AG04450 (cell line): Measurements from ENCODE around the gene GPC3. TPM values are rescaled to one million over a fixed set of nuclear protein-coding genes. Genes with fewer than 3 reads are reported as not detected.

ENCODE experiments used
- CTCF ChIA-PET: fragments of 300-600, 350-600 bp; formaldehyde crosslinking; extraction: SDS; loops from one replicate; lab custom pipeline; 2022; ENCODE audit warnings: antibody characterized with exemption, inconsistent platforms; lab: Charles Lee
- POLR2A ChIA-PET: fragments of 350-600 bp; formaldehyde crosslinking; extraction: SDS; loops from one replicate; lab custom pipeline; 2021; ENCODE audit warnings: antibody characterized with exemption, inconsistent platforms; lab: Yijun Ruan, JAX
- DNase-seq: peaks from one replicate; pipeline ENCODE4 v3.0.0-alpha.2; 2011; ENCODE audit warnings: low read depth, low spot score
- H3K27ac ChIP-seq: one replicate; pipeline ENCODE4 v1.5.1; 2012; ENCODE audit warnings: low read depth, low read length, control low read depth
- H3K27me3 ChIP-seq: one replicate; pipeline ENCODE4 v1.6.0; 2012; ENCODE audit warnings: low read length; ENCODE audit not compliant: control insufficient read depth, insufficient read depth
- H3K4me3 ChIP-seq: 2 replicates; pipeline ENCODE4 v1.5.1; 2011; ENCODE audit warnings: mild to moderate bottlenecking, low read depth, low read length, control low read depth
- H3K9me3 ChIP-seq: 2 replicates; pipeline ENCODE4 v1.5.1; 2012; ENCODE audit warnings: low read length; ENCODE audit not compliant: control insufficient read depth, insufficient read depth
- polyA plus RNA-seq: library from polyadenylated mRNA; depleted of rRNA; stranded (reverse); fragments of >200 nt; gene quantifications from 2 replicates; pipeline ENCODE4 v1.2.3, GENCODE V29; 2011
- TF ChIP-seq, protein P1 (sequence below): IDR thresholded peaks from 2 replicates; pipeline ENCODE4 v1.5.1; 2011; ENCODE audit warnings: low read depth, low read length, control low read depth, inconsistent platforms

The GPC3 gene
- polyA plus RNA-seq, 1 experiment = not detected

DNA sequence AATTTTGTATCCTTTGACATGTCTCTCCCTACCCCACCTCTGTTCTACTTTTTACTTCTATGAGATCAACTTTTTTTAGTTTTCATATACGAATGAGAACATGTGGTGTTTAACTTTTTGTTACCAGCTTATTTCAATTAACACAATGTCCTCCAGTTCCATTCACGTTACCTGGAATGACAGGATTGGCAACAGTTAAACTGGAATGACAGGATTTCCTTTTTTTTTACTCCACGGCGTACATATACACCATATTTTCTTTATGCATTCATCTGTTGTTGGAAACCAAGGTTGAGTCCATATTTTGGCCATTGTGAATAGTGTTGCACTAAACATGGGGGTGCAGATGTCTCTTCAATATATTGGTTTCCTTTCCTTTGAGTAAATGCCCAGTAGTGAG is 398.3 kb downstream of the GPC3 start:
- Histone ChIP-seq H3K9me3 (no peaks in the 10 kb centered on the region), H3K4me3 (no peak overlapping the region), H3K27me3 (no peaks in the 10 kb centered on the region), H3K27ac (no peak overlapping the region)
- TF ChIP-seq, protein P1, sequence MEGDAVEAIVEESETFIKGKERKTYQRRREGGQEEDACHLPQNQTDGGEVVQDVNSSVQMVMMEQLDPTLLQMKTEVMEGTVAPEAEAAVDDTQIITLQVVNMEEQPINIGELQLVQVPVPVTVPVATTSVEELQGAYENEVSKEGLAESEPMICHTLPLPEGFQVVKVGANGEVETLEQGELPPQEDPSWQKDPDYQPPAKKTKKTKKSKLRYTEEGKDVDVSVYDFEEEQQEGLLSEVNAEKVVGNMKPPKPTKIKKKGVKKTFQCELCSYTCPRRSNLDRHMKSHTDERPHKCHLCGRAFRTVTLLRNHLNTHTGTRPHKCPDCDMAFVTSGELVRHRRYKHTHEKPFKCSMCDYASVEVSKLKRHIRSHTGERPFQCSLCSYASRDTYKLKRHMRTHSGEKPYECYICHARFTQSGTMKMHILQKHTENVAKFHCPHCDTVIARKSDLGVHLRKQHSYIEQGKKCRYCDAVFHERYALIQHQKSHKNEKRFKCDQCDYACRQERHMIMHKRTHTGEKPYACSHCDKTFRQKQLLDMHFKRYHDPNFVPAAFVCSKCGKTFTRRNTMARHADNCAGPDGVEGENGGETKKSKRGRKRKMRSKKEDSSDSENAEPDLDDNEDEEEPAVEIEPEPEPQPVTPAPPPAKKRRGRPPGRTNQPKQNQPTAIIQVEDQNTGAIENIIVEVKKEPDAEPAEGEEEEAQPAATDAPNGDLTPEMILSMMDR = no peak
- ChIA-PET CTCF (no interaction called here), POLR2A (no interaction called here)
- no peak for DNase-seq

GRCh38 chrX:133586443-133586842 is 399.0 kb downstream of the GPC3 start:
- ChIA-PET CTCF (no interaction called here), POLR2A (no interaction called here)
- Histone ChIP-seq H3K9me3 (no peaks in the 10 kb centered on the region), H3K27me3 (no peaks in the 10 kb centered on the region), H3K27ac (no peak overlapping the region), H3K4me3 (no peak overlapping the region)
- TF ChIP-seq, protein P1 = no peak
- no peak for DNase-seq

- no peak for DNase-seq
- Histone ChIP-seq H3K27me3 (no peaks in the 10 kb centered on the region), H3K27ac (no peak overlapping the region), H3K4me3 (no peak overlapping the region), H3K9me3 (no peaks in the 10 kb centered on the region)
- TF ChIP-seq, protein P1 = no peak
- POLR2A ChIA-PET = no interaction called here
- CTCF ChIA-PET = no interaction called here
Observed at GRCh38 chrX:133583825-133584224, 401.6 kb downstream of the GPC3 start.

GRCh38 chrX:133580625-133581024 is 404.8 kb downstream of the GPC3 start:
- ChIA-PET CTCF (no interaction called here), POLR2A (no interaction called here)
- no peak overlapping the region for H3K27ac ChIP-seq
- H3K4me3 ChIP-seq = no peak overlapping the region
- H3K9me3 ChIP-seq = no peaks in the 10 kb centered on the region
- TF ChIP-seq, protein P1 = no peak
- no peak for DNase-seq
- no peaks in the 10 kb centered on the region for H3K27me3 ChIP-seq

GRCh38 chrX:133579631-133580030 is 405.8 kb downstream of the GPC3 start:
- Histone ChIP-seq H3K9me3 (no peaks in the 10 kb centered on the region), H3K4me3 (no peak overlapping the region), H3K27me3 (no peaks in the 10 kb centered on the region), H3K27ac (no peak overlapping the region)
- TF ChIP-seq, protein P1 = no peak
- CTCF ChIA-PET = no interaction called here
- POLR2A ChIA-PET = no interaction called here
- no peak for DNase-seq
